ENCODE measurements around the gene TINAG. TPM values are rescaled to one million over a fixed set of nuclear protein-coding genes. Genes with fewer than 3 reads are reported as not detected.

The TINAG gene
- not detected in 2 replicates for total RNA-seq

DNA sequence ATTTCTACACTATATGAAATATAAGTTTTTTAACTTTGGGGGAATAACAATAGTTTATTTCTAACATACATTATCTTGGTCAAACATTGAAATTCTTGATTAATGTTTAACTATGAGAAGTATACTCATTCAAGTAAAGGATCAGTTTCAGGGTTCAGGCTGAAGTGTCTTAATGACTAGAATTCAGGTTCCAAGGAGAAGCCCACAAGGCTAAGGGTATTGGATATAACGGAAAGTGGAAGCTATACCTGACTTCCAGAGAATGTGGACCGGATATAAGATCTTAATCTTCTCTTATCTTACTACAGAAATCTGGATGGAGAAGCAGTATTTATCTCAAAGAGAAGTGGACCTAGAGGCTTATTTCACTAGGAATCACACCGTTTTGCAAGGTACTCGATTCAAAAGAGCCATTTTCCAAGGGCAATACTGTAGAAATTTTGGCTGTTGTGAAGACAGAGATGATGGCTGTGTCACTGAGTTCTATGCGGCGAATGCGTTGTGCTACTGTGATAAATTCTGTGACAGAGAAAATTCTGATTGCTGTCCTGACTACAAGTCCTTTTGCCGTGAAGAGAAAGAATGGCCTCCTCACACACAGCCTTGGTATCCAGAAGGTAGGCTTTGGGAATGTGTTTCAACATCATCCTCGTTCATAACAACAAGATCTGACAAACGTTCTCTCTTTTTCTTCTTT is at the start of gene TINAG:
TINAG (plus strand) TSS at position 153 of the 697 bp plus-strand sequence; CDS start at position 263, 110 bp downstream.

Other genes with a start within 250 kb of the TINAG start
- gene MLIP, start 197.0 kb upstream of the TINAG start, total RNA-seq = 0.26 and 0.40 TPM in 2 replicates

All from smooth muscle cell of the pulmonary artery (primary cell).